Stomach (tissue), 4 donors: ENCODE measurements around the gene KPNA4.
"Not testable (repeated sequence)": the region's sequence is repeated elsewhere in the genome, so short reads cannot be mapped to it uniquely, and the experiment has no call there.

Experiments
- CTCF ChIP-seq, 7 experiments: fragments of 450-650 bp in 4 of 7; fragments of 200-600 bp in 3 of 7; sonication (generic) in 3 of 7; IDR thresholded peaks; one replicate each; pipeline ENCODE4 v1.5.1; 2016 to 2019; ENCODE audit warnings: antibody characterized with exemption in 7 of 7, control low read depth in 2 of 7, mild to moderate bottlenecking in 1 of 7
- EP300 ChIP-seq: sonication (generic); formaldehyde crosslinking; IDR thresholded peaks from one replicate; pipeline ENCODE4 v1.6.1; 2017; ENCODE audit warnings: antibody characterized with exemption
- POLR2A ChIP-seq, 4 donors: fragments of 450-650 bp; IDR thresholded peaks; one replicate each; pipeline ENCODE4 v1.6.1; 2016; ENCODE audit warnings: antibody characterized with exemption in 4 of 4, control low read depth in 2 of 4, mild to moderate bottlenecking in 1 of 4, moderate library complexity in 1 of 4
- POLR2AphosphoS5 ChIP-seq, 3 donors: sonication (generic); formaldehyde crosslinking; IDR thresholded peaks; one replicate each; pipeline ENCODE4 v1.6.1; 2016; ENCODE audit warnings: antibody characterized with exemption in 3 of 3

DNA sequence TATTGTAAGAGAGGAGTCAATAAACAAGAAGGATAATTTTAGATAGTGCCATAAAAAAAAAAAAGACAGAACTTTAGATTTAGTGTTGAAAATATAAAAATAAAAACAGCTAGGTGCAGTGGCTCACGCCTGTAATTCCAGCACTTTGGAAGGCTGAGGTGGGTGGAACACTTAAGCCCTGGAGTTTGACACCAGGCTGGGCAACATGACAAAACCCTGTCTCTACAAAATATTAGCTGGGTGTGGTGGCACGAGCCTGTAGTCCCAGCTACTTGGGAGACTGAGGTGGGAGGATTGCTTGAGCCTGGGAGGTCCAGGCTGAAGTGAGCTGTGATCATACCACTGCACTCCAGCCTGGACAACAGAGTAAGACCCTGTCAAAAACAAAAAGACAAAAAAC, 49.0 kb downstream of the KPNA4 start:
- not testable (repeated sequence) for TF ChIP-seq POLR2A (IDR thresholded peaks at IDR 0.05); CTCF (IDR thresholded peaks at IDR 0.05); POLR2AphosphoS5 (IDR thresholded peaks at IDR 0.05); EP300
